ENCODE results near the gene DEPP1.

DEPP1 gene

GRCh38 chr10:44955413-44956070 lies 23.1 kb downstream of the DEPP1 start:
- DNase-seq, result no peak

GRCh38 chr10:44954962-44955361 lies 23.6 kb downstream of the DEPP1 start:
- no peak for DNase-seq

- no peak for DNase-seq
Observed at GRCh38 chr10:44954042-44954441, 24.6 kb downstream of the DEPP1 start.

- DNase-seq, result no peak
Observed at GRCh38 chr10:44952779-44953231, 25.8 kb downstream of the DEPP1 start.

- DNase-seq, result no peak
Observed at GRCh38 chr10:44951576-44952226, 26.9 kb downstream of the DEPP1 start.

GRCh38 chr10:44950326-44951225 lies 28.0 kb downstream of the DEPP1 start:
- DNase-seq, result no peak

GRCh38 chr10:44949915-44950314 lies 28.7 kb downstream of the DEPP1 start:
- no peak for DNase-seq

GRCh38 chr10:44949127-44949802 lies 29.3 kb downstream of the DEPP1 start:
- DNase-seq, result no peak

GRCh38 chr10:44948642-44949041 lies 30.0 kb downstream of the DEPP1 start:
- no peak for DNase-seq

- DNase-seq, result no peak
Observed at GRCh38 chr10:44947371-44948152, 31.0 kb downstream of the DEPP1 start.

- no peak for DNase-seq
Observed at GRCh38 chr10:44946205-44946604, 32.4 kb downstream of the DEPP1 start.

- no peak for DNase-seq
Observed at GRCh38 chr10:44944354-44944753, 34.3 kb downstream of the DEPP1 start.

GRCh38 chr10:44939691-44940401 lies 38.8 kb downstream of the DEPP1 start:
- no peak for DNase-seq

GRCh38 chr10:44938956-44939355 lies 39.7 kb downstream of the DEPP1 start:
- no peak for DNase-seq

GRCh38 chr10:44937196-44938005 lies 41.2 kb downstream of the DEPP1 start:
- DNase-seq, result peak in 1 of 56 donors; percentile 22

- DNase-seq, result no peak
Observed at GRCh38 chr10:44936314-44936975, 42.2 kb downstream of the DEPP1 start.

GRCh38 chr10:44935966-44936295 lies 42.7 kb downstream of the DEPP1 start:
- DNase-seq, result no peak

GRCh38 chr10:44935201-44935965 lies 43.2 kb downstream of the DEPP1 start:
- peak in 52 of 56 donors; percentile 20 to 86 (median 56) for DNase-seq
